ENCODE results near the gene PICK1.

GRCh38 chr22:38034884-38035529 lies 22.2 kb upstream of the PICK1 start:
- TF ChIP-seq ZNF274 (IDR thresholded peaks at IDR 0.05; ENCODE audit: low read depth, low read length) (no peak), YY1 (IDR thresholded peaks at IDR 0.05; ENCODE audit: insufficient read depth, insufficient read length) (no peak), SUZ12 (IDR thresholded peaks at IDR 0.05; ENCODE audit: extremely low read depth, insufficient read depth, insufficient read length) (no peak)
